Endodermal cell (in vitro differentiated cells): ENCODE measurements around the gene SP1. TPM values are rescaled to one million over a fixed set of nuclear protein-coding genes. Genes with fewer than 3 reads are reported as not detected.

Source experiments
- DNase-seq: peaks from one replicate; pipeline ENCODE4 v3.0.0-alpha.2; 2017
- H3K27ac ChIP-seq: 2 replicates; pipeline ENCODE4 v1.5.1; 2013; ENCODE audit warnings: mild to moderate bottlenecking, low read depth, low read length, moderate library complexity
- H3K27me3 ChIP-seq: 2 replicates; pipeline ENCODE4 v1.6.1; 2013; ENCODE audit warnings: mild to moderate bottlenecking, low read length, moderate library complexity; ENCODE audit not compliant: insufficient read depth, control insufficient read depth, poor library complexity, severe bottlenecking
- H3K36me3 ChIP-seq: 2 replicates; pipeline ENCODE4 v1.7.0; 2013; ENCODE audit warnings: mild to moderate bottlenecking, low read length, moderate library complexity; ENCODE audit not compliant: control insufficient read depth, insufficient read depth
- H3K4me1 ChIP-seq: one replicate; pipeline ENCODE4 v1.7.0; 2013; ENCODE audit warnings: low read length; ENCODE audit not compliant: control insufficient read depth, insufficient read depth
- H3K4me3 ChIP-seq: 2 replicates; pipeline ENCODE4 v1.5.1; 2013; ENCODE audit warnings: mild to moderate bottlenecking, low read length, moderate library complexity
- H3K9ac ChIP-seq: 2 replicates; pipeline ENCODE4 v1.6.1; 2013; ENCODE audit warnings: mild to moderate bottlenecking, low read length, moderate library complexity; ENCODE audit not compliant: poor library complexity, severe bottlenecking; ENCODE audit errors: extremely low read depth
- H3K9me3 ChIP-seq: 2 replicates; pipeline ENCODE4 v1.6.1; 2013; ENCODE audit warnings: mild to moderate bottlenecking, low read length, moderate library complexity; ENCODE audit not compliant: control insufficient read depth
- H3K27ac Mint-ChIP-seq: 2 replicates; pipeline ENCODE4 v1.8.0; 2020; ENCODE audit warnings: mixed read lengths
- H3K27me3 Mint-ChIP-seq: 2 replicates; pipeline ENCODE4 v1.8.0; 2021; ENCODE audit warnings: mild to moderate bottlenecking, mixed read lengths; ENCODE audit not compliant: insufficient read depth
- H3K36me3 Mint-ChIP-seq: 2 replicates; pipeline ENCODE4 v1.8.0; 2020; ENCODE audit warnings: low read depth, mixed read lengths
- H3K4me1 Mint-ChIP-seq: 2 replicates; pipeline ENCODE4 v1.8.0; 2020; ENCODE audit warnings: mixed read lengths
- H3K4me3 Mint-ChIP-seq: 2 replicates; pipeline ENCODE4 v1.8.0; 2020; ENCODE audit warnings: mild to moderate bottlenecking, moderate library complexity, mixed read lengths
- H3K9me3 Mint-ChIP-seq: 2 replicates; pipeline ENCODE4 v1.8.0; 2020; ENCODE audit warnings: mild to moderate bottlenecking, mixed read lengths
- WGBS, 2 experiments: methylation state at CpG; one replicate each; pipeline versions ENCODE4 v1.1.5 to v1.1.7; 2013; ENCODE audit warnings: missing lambda C conversion rate in 2 of 2, mixed read lengths in 1 of 2; ENCODE audit not compliant: insufficient coverage in 1 of 2, insufficient read length in 1 of 2; 5-methylcytosine and 5-hydroxymethylcytosine counted together
- total RNA-seq, 2 donors: library from RNA; stranded (reverse); fragmentation: NEBNext Ultra II Directional in 1 of 2; extraction: Animal tissue kit (Norgen Biotek cat#: 25700) in 1 of 2; gene quantifications; 2 replicates in 1 of 2; 3 replicates in 1 of 2; pipeline ENCODE4 v1.2.1, GENCODE V29; 2021
- TF ChIP-seq, protein P1 (sequence below): fragments of 200-600 bp; sonication (generic); conservative IDR thresholded peaks from 2 replicates; pipeline ENCODE4 v1.5.0; 2021; ENCODE audit warnings: antibody characterized with exemption, mild to moderate bottlenecking

The SP1 gene
- total RNA-seq, 2 donors from 2014 or later = 91.2 to 99.5 TPM

DNA sequence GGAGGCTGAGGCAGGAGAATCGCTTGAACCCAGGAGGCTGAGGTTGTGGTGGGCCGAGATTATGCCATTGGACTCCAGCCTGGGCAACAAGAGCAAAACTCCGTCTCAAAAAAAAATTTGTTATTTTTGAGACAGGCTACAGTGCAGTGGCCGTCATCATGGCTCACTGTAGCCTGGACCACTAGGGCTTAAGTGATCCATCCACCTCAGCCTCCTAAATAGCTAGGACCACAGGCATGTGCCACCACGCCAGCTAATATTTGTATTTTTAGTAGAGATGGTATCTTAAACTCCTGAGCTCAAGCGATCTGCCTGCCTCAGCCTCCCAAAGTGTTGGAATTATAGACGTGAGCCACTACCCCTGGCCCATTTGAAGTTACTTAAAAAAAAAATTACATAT is 71.0 kb downstream of the SP1 start:
- H3K36me3 Mint-ChIP-seq = peaks cover 52% of the 10 kb centered on the region
- H3K4me1 ChIP-seq = peaks cover 7% of the 10 kb centered on the region
- no peak overlapping the region for H3K4me3 Mint-ChIP-seq
- H3K9ac ChIP-seq = no peak overlapping the region
- TF ChIP-seq, protein P1, sequence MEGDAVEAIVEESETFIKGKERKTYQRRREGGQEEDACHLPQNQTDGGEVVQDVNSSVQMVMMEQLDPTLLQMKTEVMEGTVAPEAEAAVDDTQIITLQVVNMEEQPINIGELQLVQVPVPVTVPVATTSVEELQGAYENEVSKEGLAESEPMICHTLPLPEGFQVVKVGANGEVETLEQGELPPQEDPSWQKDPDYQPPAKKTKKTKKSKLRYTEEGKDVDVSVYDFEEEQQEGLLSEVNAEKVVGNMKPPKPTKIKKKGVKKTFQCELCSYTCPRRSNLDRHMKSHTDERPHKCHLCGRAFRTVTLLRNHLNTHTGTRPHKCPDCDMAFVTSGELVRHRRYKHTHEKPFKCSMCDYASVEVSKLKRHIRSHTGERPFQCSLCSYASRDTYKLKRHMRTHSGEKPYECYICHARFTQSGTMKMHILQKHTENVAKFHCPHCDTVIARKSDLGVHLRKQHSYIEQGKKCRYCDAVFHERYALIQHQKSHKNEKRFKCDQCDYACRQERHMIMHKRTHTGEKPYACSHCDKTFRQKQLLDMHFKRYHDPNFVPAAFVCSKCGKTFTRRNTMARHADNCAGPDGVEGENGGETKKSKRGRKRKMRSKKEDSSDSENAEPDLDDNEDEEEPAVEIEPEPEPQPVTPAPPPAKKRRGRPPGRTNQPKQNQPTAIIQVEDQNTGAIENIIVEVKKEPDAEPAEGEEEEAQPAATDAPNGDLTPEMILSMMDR = no peak
- 90 to 93% methylated on average over 6 of the region's 7 CpGs for WGBS, 2 experiments
- no peaks in the 10 kb centered on the region for H3K9me3 ChIP-seq
- H3K27me3 Mint-ChIP-seq = no peaks in the 10 kb centered on the region
- H3K27ac ChIP-seq = no peak overlapping the region
- H3K4me1 Mint-ChIP-seq = peaks cover 27% of the 10 kb centered on the region
- no peaks in the 10 kb centered on the region for H3K27me3 ChIP-seq
- no peak overlapping the region for H3K27ac Mint-ChIP-seq
- no peak overlapping the region for H3K4me3 ChIP-seq
- peaks cover 43% of the 10 kb centered on the region for H3K36me3 ChIP-seq
- no peaks in the 10 kb centered on the region for H3K9me3 Mint-ChIP-seq
- no peak for DNase-seq

DNA sequence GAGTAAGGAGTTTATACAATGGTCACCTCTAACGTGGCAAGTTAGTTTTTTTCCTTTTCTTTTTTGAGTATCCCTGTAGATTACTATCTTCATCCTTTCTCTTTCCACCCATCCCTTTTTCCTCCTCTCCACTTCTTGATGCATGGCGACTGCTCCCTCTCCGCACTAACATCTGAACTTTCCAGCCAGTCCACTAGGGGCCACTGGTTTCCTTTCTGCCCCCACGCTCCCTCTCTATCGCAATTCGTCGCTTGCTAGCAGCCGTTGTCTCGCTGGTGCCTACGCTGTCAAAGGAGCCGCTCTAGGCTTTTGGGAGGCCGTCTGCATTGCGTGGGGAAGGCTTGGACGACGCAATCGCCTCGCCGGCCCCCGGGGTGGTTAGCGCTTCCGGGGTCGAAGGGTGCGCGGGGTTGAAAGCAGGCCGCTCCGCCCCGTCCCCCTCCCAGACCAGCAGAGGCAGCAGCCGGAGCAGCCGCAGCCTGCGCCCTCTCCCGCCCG is 71.7 kb downstream of the SP1 start, which contains the start of gene PCBP2:
Gene PCBP2, plus strand, starts transcription at position 442 of the 498 bp plus-strand sequence. CDS start 2,699 bp downstream, outside the sequence.
- Histone ChIP-seq H3K9me3 (no peaks in the 10 kb centered on the region), H3K9ac (peak within 1 kb of the TSS; percentile 99), H3K36me3 (peaks cover 46% of the 10 kb centered on the region), H3K27ac (peak within 1 kb of the TSS; percentile 99), H3K4me3 (peak within 1 kb of the TSS; percentile 100), H3K27me3 (no peaks in the 10 kb centered on the region), H3K4me1 (peaks cover 10% of the 10 kb centered on the region)
- Mint-ChIP-seq H3K4me1 (peaks cover 31% of the 10 kb centered on the region), H3K4me3 (peak within 1 kb of the TSS; percentile 92), H3K27me3 (no peaks in the 10 kb centered on the region), H3K9me3 (no peaks in the 10 kb centered on the region), H3K27ac (peak within 1 kb of the TSS; percentile 100), H3K36me3 (peaks cover 51% of the 10 kb centered on the region)
- peak; percentile 100 for DNase-seq
- WGBS, 2 experiments = 0% methylated on average over 4 to 24 of the region's 32 CpGs
- TF ChIP-seq, protein P1 = peak; percentile 86

DNA sequence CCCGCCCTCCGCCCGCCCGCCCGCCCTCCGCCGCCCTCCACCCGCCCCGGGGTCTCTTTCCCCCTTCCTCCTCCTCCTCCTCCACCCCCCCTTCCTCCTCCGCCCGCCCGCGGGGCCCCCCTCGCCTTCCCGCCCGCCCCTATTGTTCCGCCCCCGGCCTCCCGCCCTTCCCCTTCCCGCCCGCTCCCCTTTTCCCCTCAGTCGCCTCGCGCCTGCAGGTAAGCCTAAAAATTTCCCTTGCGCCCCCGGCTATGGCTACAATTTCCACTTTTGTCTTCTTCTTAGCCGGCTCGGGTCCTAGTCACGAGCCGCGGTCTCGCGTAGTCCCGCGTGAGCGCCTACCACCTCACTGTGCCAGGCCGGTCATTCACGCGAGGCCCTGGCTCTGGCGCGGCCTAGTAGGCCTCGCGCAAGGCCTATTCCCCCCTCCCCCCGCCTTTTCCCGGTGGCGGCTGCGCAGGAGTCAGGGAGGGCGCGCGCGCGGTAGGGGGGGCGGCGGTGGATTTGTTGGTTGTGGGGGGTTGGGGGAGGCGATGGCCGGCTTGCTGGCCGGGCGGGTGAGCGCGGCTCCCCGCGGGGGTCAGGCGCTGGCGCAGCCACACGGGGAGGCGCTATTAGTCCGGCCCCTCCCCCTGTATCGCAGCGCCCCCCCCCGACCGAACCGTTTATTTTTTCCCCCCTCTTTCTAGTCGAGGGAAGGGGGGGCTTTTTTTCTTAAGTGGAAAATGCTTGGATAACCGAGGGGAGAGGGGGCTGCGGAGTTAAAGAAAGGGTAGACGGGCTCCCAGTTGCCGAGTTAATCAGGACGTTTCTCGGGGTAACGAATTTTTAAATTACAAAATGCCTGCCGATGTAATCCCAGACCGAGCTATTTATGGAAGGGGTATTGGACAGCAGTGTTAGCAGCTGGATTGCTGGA is 72.4 kb downstream of the SP1 start:
- Mint-ChIP-seq H3K4me3 (peak overlapping the region; percentile 92), H3K9me3 (no peaks in the 10 kb centered on the region), H3K4me1 (peaks cover 33% of the 10 kb centered on the region), H3K36me3 (peaks cover 52% of the 10 kb centered on the region), H3K27me3 (no peaks in the 10 kb centered on the region), H3K27ac (peak overlapping the region; percentile 100)
- Histone ChIP-seq H3K36me3 (peaks cover 51% of the 10 kb centered on the region), H3K4me1 (peaks cover 11% of the 10 kb centered on the region), H3K27me3 (no peaks in the 10 kb centered on the region), H3K4me3 (peak overlapping the region; percentile 100), H3K27ac (peak overlapping the region; percentile 99), H3K9me3 (no peaks in the 10 kb centered on the region), H3K9ac (peak overlapping the region; percentile 99)
- TF ChIP-seq, protein P1 = peak; percentile 54
- 0% methylated on average over 7 to 48 of the region's 82 CpGs for WGBS, 2 experiments
- DNase-seq = peak; percentile 96
